Parathyroid adenoma (tissue), 2 donors: ENCODE results near the gene CYP4F11.

Source experiments
- H2AFZ ChIP-seq: fragments of 300-600 bp; sonication (generic); one replicate; pipeline ENCODE4 v1.7.0; 2017; ENCODE audit warnings: antibody characterized with exemption, mild to moderate bottlenecking
- H3K27ac ChIP-seq: fragments of 300-600 bp; sonication (generic); one replicate; pipeline ENCODE4 v1.7.0; 2017
- H3K27me3 ChIP-seq: fragments of 300-600 bp; sonication (generic); one replicate; pipeline ENCODE4 v1.7.0; 2017; ENCODE audit warnings: low read length; ENCODE audit not compliant: control insufficient read depth, insufficient read depth
- H3K36me3 ChIP-seq: fragments of 300-600 bp; sonication (generic); one replicate; pipeline ENCODE4 v1.7.0; 2017; ENCODE audit warnings: low read length; ENCODE audit not compliant: control insufficient read depth, insufficient read depth
- H3K4me1 ChIP-seq: fragments of 300-600 bp; sonication (generic); one replicate; pipeline ENCODE4 v1.7.0; 2017; ENCODE audit warnings: control low read depth
- H3K4me2 ChIP-seq: fragments of 300-600 bp; sonication (generic); one replicate; pipeline ENCODE4 v1.7.0; 2017; ENCODE audit warnings: low read length
- H3K4me3 ChIP-seq: fragments of 300-600 bp; sonication (generic); one replicate; pipeline ENCODE4 v1.7.0; 2017; ENCODE audit warnings: low read depth, low read length
- H3K79me2 ChIP-seq: fragments of 300-600 bp; sonication (generic); one replicate; pipeline ENCODE4 v1.7.0; 2017; ENCODE audit warnings: control low read depth
- H3K9ac ChIP-seq: fragments of 300-600 bp; sonication (generic); one replicate; pipeline ENCODE4 v1.7.0; 2017; ENCODE audit warnings: mild to moderate bottlenecking
- H3K9me3 ChIP-seq: fragments of 300-600 bp; sonication (generic); one replicate; pipeline ENCODE4 v1.7.0; 2017; ENCODE audit warnings: low read length; ENCODE audit not compliant: control insufficient read depth
- TF ChIP-seq, protein P1 (sequence below): fragments of 300-600 bp; sonication (generic); IDR thresholded peaks from one replicate; pipeline ENCODE4 v1.7.0; 2017; ENCODE audit warnings: antibody characterized with exemption, mild to moderate bottlenecking
- donor health status: primary hyperparathyroidism.

Gene CYP4F11

DNA sequence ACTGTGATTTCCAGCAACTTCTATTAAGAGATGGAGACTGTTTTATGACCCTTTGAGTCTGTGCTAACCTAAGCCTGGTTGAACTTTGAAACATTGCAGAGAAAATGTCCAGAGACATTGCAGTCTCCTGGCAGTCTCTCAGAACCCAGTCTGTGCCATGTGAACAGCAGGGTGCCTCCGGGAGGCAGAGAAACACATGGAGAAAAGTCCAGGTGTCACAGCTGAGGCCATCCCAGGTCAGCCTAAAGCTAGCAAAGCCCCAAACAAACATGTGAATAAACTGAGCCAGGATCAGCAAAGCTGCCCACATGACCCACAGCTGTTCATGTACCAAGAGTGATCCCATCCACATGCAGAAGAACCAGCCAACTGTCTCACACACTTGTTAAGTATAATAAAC lies 7.8 kb downstream of the CYP4F11 start:
- no peaks in the 10 kb centered on the region for H3K79me2 ChIP-seq
- H3K27me3 ChIP-seq, result peaks cover 2% of the 10 kb centered on the region
- TF ChIP-seq, protein P1, sequence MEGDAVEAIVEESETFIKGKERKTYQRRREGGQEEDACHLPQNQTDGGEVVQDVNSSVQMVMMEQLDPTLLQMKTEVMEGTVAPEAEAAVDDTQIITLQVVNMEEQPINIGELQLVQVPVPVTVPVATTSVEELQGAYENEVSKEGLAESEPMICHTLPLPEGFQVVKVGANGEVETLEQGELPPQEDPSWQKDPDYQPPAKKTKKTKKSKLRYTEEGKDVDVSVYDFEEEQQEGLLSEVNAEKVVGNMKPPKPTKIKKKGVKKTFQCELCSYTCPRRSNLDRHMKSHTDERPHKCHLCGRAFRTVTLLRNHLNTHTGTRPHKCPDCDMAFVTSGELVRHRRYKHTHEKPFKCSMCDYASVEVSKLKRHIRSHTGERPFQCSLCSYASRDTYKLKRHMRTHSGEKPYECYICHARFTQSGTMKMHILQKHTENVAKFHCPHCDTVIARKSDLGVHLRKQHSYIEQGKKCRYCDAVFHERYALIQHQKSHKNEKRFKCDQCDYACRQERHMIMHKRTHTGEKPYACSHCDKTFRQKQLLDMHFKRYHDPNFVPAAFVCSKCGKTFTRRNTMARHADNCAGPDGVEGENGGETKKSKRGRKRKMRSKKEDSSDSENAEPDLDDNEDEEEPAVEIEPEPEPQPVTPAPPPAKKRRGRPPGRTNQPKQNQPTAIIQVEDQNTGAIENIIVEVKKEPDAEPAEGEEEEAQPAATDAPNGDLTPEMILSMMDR, result no peak
- H3K9ac ChIP-seq, result no peak overlapping the region
- H3K9me3 ChIP-seq, result no peaks in the 10 kb centered on the region
- H3K4me3 ChIP-seq, result no peak overlapping the region
- no peak overlapping the region for H3K4me2 ChIP-seq
- H2AFZ ChIP-seq, result no peak overlapping the region
- no peaks in the 10 kb centered on the region for H3K36me3 ChIP-seq
- H3K27ac ChIP-seq, result no peak overlapping the region
- H3K4me1 ChIP-seq, result no peaks in the 10 kb centered on the region

DNA sequence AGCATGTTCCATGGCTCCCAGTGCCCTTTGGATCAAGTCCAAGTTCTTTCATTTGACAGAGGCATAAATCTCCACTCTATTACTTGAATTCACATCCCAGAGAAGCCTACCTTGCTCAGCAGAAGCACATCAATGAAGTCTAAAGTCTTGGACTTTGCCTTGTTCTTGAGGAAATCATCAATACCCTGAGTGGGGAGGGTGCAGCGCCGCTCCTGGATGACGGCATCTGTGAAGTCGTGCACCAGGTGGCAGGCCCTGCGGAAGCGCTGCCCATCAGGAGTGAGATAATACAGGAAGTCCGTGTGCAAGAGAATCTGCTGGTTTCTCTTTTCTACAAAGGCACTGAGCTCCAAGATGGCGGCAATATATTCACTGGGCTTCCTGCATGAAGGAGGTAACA lies 10.6 kb downstream of the CYP4F11 start:
- H3K9ac ChIP-seq, result no peak overlapping the region
- H2AFZ ChIP-seq, result no peak overlapping the region
- TF ChIP-seq, protein P1, result no peak
- H3K36me3 ChIP-seq, result no peaks in the 10 kb centered on the region
- H3K4me1 ChIP-seq, result no peaks in the 10 kb centered on the region
- H3K4me3 ChIP-seq, result no peak overlapping the region
- H3K4me2 ChIP-seq, result no peak overlapping the region
- no peak overlapping the region for H3K27ac ChIP-seq
- no peaks in the 10 kb centered on the region for H3K27me3 ChIP-seq
- no peaks in the 10 kb centered on the region for H3K79me2 ChIP-seq
- H3K9me3 ChIP-seq, result no peaks in the 10 kb centered on the region

DNA sequence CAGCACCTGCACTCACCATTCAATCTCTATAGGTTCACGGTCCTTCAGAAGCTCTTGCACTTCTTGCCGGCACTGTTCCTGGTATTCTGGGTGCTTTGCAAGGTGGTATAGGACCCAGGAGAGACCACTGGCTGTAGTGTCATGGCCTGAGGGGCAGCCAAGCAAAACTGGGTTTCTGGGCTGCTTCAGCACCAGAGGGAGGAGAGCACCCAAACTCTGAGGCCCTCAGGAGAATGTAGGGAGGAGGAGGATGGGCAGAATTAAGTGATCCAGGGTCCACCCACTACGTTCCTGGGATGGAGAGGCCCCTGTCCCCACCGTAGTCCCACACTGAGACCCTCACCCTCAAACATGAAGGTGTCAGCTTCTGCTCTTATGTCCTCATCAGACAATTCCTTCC lies 12.3 kb downstream of the CYP4F11 start:
- Histone ChIP-seq H3K9ac (no peak overlapping the region), H3K4me1 (no peaks in the 10 kb centered on the region), H2AFZ (no peak overlapping the region), H3K4me3 (no peak overlapping the region), H3K36me3 (no peaks in the 10 kb centered on the region), H3K27ac (no peak overlapping the region), H3K79me2 (no peaks in the 10 kb centered on the region), H3K4me2 (no peak overlapping the region), H3K9me3 (no peaks in the 10 kb centered on the region), H3K27me3 (no peaks in the 10 kb centered on the region)
- TF ChIP-seq, protein P1, result no peak

DNA sequence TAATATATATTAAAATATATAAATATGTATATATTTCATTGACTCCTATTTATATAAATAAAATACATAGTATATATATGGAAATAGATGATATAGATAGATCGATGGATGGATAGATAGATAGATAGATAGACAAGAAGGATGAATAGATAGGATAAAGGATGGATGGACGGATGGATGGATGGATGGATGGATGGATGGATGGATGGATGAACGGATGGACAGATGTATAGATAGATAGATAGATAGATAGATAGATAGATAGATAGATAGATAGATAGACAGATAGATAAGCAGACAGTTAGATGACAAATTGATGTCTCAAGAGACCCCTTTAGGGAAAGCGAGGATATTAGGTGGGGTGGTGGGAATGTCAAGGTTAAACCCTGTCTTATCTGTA lies 15.1 kb downstream of the CYP4F11 start:
- H3K9ac ChIP-seq, result no peak overlapping the region
- no peak overlapping the region for H2AFZ ChIP-seq
- H3K9me3 ChIP-seq, result no peaks in the 10 kb centered on the region
- no peak overlapping the region for H3K4me3 ChIP-seq
- no peak overlapping the region for H3K4me2 ChIP-seq
- no peaks in the 10 kb centered on the region for H3K36me3 ChIP-seq
- H3K4me1 ChIP-seq, result no peaks in the 10 kb centered on the region
- H3K27me3 ChIP-seq, result no peaks in the 10 kb centered on the region
- H3K79me2 ChIP-seq, result no peaks in the 10 kb centered on the region
- TF ChIP-seq, protein P1, result no peak
- no peak overlapping the region for H3K27ac ChIP-seq

DNA sequence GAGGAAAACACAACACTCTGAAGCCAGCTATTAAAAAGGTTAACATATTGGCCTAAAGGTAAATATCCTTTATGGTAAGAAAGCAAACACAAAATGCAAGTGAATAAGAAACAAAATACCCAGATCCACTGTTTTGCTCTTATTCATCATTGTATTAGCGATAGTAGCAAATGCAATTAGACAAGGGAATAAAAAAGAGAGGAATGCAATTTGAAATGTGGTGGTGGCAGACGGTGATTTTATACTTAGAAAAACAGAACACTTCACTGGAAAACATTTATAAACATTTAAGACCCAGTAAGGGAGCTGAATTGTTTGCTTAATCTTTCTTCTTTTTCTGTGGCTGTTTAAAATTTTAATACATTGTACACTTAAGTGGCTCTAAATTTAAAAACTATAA lies 19.2 kb downstream of the CYP4F11 start:
- H2AFZ ChIP-seq, result no peak overlapping the region
- no peaks in the 10 kb centered on the region for H3K27me3 ChIP-seq
- H3K4me2 ChIP-seq, result no peak overlapping the region
- no peak overlapping the region for H3K9ac ChIP-seq
- H3K36me3 ChIP-seq, result no peaks in the 10 kb centered on the region
- H3K4me3 ChIP-seq, result no peak overlapping the region
- no peaks in the 10 kb centered on the region for H3K79me2 ChIP-seq
- H3K9me3 ChIP-seq, result no peaks in the 10 kb centered on the region
- H3K4me1 ChIP-seq, result no peaks in the 10 kb centered on the region
- no peak overlapping the region for H3K27ac ChIP-seq
- TF ChIP-seq, protein P1, result no peak
